HT1080 (cell line): ENCODE data around the gene ST7L. TPM values are rescaled to one million over a fixed set of nuclear protein-coding genes. Genes with fewer than 3 reads are reported as not detected.
A peak's percentile ranks its signal among the peaks of the same experiment; 100 is the strongest.
"Not testable (repeated sequence)": the region's sequence is repeated elsewhere in the genome, so short reads cannot be mapped to it uniquely, and the experiment has no call there.

Experiments used
- DNase-seq: peaks from one replicate; pipeline ENCODE4 v3.0.0-alpha.2; 2015; ENCODE audit warnings: low read depth
- polyA plus RNA-seq, 2 experiments: library from polyadenylated mRNA; depleted of rRNA; stranded (reverse); fragments of >200 nt; gene quantifications; 2 replicates each; pipeline ENCODE4 v1.2.3, GENCODE V29; 2015
- total RNA-seq: library from RNA; depleted of rRNA; stranded (reverse); fragments of >200 nt; shearing (Covaris generic); gene quantifications from 2 replicates; pipeline ENCODE4 v1.2.3, GENCODE V29; 2014; rRNA removed

The ST7L gene, protein sequence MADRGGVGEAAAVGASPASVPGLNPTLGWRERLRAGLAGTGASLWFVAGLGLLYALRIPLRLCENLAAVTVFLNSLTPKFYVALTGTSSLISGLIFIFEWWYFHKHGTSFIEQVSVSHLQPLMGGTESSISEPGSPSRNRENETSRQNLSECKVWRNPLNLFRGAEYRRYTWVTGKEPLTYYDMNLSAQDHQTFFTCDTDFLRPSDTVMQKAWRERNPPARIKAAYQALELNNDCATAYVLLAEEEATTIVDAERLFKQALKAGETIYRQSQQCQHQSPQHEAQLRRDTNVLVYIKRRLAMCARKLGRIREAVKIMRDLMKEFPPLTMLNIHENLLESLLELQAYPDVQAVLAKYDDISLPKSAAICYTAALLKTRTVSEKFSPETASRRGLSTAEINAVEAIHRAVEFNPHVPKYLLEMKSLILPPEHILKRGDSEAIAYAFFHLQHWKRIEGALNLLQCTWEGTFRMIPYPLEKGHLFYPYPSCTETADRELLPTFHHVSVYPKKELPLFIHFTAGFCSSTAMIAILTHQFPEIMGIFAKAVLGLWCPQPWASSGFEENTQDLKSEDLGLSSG
- 19.3 and 23.3 TPM in 2 replicates for total RNA-seq
- polyA plus RNA-seq (2015; cell fraction: cytosol; rRNA removed), result 21.8 and 22.3 TPM in 2 replicates
- 37.3 and 44.1 TPM in 2 replicates for polyA plus RNA-seq (2015; cell fraction: nucleus; rRNA removed)

DNA sequence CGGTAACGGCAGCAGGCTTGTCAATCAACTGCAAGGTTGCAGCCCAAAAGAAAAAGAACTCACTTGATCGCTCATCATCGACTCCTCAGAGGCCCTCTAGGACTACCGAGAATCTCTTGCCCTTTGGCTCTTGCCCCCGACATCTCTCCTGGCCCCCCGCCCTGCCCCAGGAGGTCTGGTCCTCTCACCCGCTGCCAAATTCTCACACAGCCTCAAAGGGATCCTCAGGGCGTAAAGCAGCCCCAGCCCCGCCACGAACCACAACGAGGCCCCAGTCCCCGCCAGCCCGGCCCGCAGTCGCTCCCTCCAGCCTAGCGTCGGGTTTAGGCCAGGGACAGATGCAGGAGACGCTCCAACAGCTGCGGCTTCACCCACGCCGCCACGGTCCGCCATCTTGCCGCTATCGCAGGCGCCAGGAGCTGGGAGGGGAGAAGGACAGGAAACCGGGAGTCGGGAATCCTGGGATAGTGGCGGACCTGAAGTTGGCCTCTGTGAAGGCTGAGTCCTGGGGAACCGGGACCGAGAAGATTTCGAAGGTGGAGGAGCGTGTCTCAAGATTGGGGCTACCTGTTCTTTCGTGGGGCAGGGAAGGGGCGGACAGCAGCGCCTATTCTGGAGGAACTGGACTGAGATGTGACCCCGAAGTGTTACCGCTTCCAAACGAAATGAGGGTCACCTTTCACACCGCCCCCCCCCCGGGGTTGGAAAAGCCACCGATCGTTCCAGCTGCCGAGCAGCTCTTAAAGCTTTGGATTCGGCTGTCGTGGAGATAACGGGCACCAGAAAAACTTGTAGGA is at the start of gene ST7L:
ST7L (minus strand) TSS at position 421 of the 797 bp plus-strand sequence; CDS start at position 393, 28 bp downstream.
- DNase-seq, result peak; percentile 59

DNA sequence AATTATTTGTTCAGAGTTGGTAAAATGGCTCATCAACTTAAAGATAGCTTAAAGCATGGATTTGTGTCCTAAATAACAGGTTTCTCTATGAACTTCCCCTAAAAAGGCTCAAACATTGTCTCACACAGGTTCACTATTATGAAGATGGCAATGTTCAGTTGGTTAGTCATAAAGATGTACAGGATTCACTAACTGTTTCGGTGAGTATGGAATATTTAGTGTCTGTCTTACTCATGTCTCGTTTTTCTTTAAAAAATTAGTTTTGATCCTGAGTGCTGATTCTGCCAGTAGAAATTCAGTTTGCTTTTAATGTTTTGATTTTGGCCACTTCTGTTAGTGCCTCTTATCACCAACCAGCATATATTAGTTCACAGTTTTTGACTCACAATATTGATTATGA is 48.0 kb upstream of the ST7L start:
- no peak for DNase-seq

DNA sequence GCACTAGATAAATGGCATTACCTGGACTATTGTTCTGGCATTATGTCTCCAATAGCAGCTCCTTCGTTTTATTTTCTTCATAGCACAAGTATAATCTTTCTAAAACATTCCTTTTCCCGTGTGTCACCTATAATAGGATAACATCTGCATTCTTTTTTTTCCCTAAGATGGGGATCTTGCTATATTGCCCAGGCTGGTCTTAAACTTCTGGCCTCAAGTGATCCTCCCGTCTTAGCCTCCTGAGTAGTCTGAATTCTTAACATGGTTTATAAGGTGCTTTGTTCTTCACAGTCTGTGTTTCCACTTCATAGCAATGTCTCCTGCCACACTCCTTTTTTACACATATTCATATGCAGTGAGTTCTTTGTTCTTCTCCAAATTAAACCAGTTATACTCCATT is 46.9 kb upstream of the ST7L start:
- no peak for DNase-seq

DNA sequence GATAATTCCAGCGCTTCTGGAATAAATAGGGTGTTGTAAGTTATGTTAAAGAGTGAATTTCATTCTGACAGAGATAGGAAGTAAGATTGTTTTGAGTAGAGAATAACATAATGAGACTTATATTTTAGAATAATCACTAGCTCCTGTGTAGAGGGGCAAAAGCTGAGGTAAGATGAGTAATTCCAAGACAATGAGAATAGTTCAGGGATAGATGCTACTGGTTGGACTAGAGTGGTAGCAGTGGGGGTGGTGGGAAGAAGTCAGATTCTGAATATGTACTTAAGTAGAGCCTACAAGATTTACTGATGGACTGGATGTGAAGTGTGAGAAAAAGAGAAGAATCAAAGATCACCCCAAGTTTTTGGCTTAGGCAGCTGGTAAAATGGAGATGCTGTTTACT is 32.3 kb upstream of the ST7L start:
- DNase-seq, result no peak

DNA sequence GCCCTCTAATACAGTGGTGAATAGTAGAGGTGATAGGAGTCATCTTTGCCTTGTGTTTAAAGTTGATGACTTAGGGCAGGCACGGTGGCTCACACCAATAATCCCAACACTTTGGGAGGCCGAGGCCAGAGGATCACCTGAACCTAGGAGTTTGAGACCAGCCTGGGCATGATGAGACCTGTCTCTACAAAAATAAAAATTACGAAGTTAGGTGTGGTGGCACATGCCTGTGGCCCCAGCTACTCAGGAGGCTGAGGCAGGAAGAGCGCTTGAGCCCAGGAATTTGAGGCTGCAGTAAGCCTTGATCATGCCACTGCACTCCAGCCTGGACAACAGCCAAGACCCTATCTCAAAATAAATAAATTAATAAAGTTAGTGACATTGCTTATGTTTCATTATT is 27.3 kb upstream of the ST7L start:
- no peak for DNase-seq

DNA sequence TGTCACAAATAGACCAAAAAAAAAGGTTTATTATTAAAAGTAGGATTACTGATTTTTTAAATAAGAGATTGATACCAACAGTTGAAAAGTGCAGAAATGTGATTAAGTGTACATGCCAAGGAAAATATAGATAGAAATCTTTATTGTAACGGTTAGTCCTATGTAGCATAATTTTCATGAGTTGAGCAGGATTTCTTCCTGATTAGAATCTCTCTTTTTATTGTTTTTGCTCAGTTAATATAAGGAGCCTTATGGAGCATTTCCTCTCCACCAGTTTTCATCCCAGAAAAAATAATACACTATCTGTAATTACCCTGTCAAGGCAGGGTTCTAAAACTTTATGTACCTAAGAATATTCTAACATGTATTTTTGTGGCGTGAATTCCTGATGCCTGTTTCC is 24.1 kb upstream of the ST7L start:
- DNase-seq, result no peak

DNA sequence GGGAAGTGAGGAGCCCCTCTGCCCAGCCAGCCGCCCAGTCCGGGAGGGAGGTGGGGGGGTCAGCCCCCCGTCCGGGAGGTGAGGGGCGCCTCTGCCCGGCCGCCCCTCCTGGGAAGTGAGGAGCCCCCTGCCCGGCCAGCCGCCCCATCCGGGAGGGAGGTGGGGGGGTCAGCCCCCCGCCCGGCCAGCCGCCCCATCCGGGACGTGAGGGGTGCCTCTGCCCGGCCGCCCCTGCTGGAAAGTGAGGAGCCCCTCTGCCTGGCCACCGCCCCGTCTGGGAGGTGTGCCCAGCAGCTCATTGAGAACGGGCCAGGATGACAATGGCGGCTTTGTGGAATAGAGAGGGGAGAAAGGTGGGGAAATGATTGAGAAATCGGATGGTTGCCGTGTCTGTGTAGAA is 21.5 kb upstream of the ST7L start:
- DNase-seq, result not testable (repeated sequence)

DNA sequence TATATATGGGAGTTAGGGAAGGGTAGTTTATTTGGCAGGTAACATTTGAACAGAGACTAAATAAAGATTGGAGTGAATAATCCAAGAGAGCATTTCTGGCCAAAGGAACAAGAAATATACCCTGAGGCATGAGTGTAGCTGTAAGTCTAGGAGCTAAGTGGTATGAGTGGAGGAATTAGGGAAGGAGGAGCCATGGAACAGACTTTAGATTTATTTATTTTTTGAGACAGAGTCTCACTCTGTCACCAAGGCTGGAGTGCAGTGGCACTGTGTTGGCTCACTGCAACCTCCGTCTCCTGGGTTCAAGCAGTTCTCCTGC is 19.1 kb upstream of the ST7L start:
- DNase-seq, result no peak

DNA sequence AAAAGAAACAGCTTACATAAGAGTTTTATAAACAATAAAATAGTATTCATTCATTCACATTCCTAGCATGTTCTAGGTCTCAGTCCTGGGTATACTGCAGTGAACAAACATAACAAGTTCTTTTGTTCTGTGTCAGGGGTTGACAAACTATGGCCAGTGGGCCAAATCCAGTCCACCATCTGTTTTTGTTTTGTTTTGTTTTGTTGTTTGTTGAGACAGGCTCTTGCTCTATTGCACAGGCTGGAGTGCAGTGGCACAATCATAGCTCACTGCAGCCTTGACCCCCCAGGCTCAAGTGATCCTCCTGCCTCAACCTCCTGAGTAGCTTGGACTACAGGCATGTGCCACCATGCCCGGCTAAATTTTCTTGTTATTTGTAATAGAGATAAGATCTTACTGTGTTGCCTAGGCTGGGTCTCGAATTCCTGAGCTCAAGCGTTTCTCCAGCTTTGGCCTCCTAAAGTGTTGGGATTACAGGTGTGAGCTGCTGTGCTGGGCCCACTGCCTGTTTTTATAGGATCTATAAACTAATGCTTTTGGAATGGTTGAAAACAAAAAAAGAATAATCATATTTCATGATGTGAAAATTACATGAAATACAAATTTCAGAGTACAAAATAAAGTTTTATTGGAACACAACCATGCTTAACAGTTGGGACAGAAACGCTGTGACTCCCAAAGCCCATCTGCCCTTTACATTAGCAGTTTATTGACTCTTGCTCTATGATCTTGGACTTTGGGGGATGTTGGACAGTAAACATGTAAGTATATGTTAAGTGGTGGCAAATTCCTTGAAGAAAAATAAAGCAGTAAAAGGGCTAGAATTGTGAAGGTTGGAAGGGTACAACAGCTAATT is 18.5 kb upstream of the ST7L start:
- DNase-seq, result no peak

DNA sequence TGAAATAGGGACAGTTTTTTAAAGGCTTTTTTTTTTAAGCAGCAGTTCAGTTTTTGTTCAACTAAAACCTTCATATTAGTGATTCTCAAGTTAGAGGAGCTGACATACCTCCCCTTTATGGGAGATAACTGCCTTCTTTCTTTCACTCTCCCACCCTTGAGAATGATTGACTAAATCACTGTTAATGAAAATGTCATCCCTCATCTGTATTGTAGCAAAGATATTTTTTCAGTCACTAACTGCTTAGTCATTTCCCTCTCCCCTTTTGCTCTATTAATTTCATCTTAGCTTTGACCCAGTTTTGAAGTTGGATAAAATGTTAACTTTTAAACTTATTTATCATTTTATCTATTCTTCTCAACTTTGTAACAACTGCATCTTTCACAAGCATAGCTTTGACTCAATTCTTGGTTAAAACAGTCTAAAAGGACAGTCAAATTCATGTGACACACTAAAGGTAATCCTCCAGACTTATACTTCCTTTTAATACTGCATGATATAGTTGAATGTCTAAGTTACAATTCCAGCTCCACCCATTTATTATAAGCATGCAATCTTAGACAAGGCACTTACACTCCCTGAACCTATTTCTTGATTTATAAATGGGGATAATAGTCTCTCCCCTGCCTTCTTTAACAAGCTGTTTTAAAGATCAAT is 17.8 kb upstream of the ST7L start:
- no peak for DNase-seq

DNA sequence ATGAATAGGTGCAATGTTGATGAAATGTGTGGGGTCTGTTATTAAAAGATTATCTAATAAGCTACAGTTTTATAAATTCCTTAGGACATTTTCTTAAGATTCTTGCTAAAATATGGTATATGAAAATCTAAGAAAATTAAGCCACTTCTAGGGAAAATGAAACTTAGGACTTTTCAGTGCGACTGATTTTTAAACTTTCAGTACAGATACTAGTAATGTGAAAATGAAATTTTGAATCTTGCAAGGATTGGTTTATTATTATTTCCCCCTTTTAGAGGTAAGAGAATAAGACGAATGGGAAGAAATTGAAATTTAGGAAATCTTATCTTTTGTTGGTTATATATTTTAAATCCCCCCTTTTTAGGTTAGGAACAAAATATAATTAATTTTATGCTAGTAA is 17.1 kb upstream of the ST7L start:
- no peak for DNase-seq

DNA sequence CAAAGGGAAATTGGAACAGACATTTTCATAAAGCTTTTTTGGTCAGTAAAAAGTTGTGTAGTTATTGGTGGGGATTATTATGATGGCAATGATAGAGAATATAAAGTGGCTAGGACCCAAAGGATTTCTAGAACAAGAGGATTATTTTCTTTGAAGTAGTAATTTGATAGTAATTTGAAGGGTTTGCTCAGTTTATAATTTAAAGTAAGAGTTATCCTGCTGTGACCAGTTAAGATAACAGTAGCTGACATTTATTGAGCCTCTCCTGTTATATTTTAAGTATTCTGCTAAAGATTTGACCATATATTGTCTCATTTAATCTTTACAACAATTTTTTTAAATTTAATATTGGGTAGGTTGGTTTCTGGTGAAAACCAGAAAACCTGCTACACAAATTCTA is 15.4 kb upstream of the ST7L start:
- DNase-seq, result no peak

DNA sequence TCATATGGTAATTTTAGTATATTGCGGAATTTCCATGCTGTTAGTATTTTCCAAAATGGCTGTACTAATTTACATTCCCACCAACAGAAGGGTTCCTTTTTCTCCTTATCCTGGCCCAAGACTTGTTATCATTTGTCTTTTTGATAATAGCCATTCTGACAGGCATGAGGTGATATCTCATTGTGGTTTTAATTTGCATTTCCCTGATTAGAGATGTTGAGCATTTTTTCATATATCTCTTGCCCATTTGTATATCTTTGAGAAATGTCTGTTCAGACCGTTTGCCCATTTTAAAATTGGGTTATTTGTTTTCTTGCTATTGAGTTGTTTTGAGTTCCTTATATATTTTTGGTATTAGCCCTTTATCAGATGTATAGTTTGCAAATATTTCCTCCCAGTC is 14.7 kb upstream of the ST7L start:
- DNase-seq, result no peak

DNA sequence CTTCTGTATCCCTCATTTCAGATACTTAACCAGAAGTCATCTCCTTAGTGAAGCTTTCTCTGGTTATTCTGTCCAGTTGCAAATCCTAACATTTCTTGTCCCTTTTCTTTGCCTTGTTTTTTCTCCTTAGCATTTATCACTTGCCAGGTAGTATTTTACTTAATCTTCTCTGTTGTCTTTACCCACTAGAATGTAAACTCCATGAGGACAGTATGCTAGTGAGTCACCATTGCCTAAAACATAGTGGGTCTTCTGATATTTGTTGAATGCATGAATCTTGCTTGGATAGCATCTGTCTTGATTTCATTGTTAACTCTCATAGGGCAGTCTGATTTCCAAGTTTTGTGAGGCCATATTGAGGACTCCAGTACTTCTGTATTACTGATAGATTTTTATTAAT is 10.3 kb upstream of the ST7L start:
- no peak for DNase-seq

DNA sequence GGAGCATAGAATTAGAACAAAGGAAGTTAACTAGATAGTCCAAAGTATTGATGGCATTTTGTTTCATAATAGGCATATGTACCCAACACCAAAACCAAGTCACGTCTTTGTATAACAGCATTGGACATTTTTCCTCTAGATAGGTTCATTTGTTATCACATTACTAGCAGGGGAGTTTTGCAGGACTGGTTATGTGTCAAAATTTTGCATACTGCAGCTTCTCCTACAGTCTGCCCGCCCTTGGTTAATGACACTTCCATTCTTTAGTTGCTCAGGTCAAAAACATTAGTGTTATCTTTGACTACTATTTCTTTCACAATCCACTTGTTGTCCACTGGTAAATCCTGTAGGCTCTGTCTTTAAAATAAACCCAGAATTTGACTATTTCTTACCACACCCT is 9.6 kb upstream of the ST7L start:
- DNase-seq, result no peak

DNA sequence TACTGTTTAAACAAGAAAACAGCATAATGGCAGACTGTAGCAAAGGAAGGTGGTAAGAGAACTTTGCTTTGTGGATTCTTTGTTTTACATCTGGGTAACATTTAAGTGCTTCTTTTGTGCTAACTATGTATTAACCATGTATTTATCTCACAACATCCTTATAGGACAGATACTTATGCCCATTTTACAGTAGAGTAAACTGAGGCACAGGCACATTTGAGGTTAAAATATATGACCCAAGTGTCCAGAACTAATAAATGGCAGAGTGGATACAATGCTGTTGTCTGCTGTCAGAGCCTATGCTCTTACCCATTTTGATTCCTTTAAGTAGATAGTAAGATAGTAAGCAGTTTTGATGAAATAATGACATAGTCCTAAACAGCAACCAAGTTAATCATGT is 7.9 kb upstream of the ST7L start:
- DNase-seq, result no peak

DNA sequence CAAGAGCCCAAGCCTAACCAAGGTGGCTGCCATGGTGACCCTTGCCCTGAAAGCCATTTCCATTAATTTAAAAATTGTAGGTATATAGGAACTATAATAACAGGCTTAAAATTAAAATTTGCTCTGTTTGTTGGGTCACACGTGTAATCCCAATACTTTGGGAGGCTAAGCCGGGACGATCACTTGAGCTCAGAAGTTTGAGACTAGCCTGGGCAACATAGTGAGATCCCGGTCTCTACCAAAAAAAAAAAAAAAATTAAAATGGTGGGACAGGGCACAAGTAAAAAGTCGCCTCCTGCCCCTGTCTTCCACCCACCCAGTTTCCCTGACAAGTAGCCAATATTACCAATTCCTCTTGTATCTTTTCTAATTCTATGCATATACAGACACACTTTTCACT is 7.3 kb upstream of the ST7L start:
- DNase-seq, result no peak

DNA sequence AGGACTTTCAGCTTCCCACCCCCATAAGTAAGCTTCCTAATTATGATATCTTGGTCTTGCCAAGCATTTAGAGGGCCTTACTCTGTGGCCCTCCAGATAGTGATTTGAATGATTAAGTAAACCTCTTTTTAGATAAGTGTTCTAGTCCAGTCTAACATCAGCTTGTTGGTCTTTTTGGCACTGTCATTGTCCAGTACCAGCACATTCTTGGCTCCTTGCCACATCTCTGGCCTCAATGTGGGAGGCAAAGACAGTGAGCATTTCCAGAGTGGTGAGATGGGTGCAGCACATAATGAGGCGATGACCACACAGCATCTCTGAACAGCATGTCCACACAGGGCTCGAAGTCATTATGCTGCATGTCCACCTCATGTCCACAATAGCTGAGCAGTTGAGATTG is 6.8 kb upstream of the ST7L start:
- no peak for DNase-seq

DNA sequence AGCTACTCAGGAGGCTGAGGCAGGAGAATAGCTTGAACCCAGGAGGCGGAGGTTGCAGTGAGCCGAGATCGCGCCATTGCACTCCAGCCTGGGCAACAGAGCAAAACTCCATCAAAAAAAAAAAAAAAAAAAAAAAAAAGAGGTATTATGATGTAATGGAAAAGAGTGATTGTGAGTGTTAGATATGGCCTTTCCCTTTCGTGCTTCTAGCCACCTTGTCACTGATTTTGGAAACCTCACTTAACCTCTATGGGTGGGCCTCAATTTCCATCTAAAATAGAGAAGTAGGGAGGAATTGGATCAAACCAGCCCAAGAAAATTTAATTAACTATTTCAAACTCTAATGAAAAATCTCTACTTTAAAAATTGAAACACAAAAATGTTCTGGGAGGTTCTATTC is 5.6 kb upstream of the ST7L start:
- DNase-seq, result not testable (repeated sequence)

DNA sequence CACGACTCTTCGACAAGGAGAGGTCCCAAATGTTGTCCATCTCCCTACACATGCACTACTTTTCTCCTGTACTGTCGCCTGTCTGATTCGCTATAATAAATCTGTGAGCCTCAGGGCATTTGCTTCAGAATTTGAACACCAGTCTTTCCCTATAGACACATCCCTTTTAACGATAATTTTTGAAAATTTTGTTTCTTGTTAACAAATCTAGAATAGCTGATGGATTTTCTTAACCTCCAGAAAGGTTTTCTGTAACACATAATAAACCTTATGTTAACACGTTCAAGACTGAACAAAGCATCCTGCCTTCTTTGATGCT is 1.4 kb upstream of the ST7L start:
- no peak for DNase-seq
